GM19193 (cell line): ENCODE results near the gene MPO.

ENCODE experiments used
- POLR2A ChIP-seq: IDR thresholded peaks from 4 replicates; pipeline ENCODE4 v1.6.1; 2011; ENCODE audit not compliant: insufficient read depth, insufficient read length; ENCODE audit errors: extremely low read depth

The MPO gene

DNA sequence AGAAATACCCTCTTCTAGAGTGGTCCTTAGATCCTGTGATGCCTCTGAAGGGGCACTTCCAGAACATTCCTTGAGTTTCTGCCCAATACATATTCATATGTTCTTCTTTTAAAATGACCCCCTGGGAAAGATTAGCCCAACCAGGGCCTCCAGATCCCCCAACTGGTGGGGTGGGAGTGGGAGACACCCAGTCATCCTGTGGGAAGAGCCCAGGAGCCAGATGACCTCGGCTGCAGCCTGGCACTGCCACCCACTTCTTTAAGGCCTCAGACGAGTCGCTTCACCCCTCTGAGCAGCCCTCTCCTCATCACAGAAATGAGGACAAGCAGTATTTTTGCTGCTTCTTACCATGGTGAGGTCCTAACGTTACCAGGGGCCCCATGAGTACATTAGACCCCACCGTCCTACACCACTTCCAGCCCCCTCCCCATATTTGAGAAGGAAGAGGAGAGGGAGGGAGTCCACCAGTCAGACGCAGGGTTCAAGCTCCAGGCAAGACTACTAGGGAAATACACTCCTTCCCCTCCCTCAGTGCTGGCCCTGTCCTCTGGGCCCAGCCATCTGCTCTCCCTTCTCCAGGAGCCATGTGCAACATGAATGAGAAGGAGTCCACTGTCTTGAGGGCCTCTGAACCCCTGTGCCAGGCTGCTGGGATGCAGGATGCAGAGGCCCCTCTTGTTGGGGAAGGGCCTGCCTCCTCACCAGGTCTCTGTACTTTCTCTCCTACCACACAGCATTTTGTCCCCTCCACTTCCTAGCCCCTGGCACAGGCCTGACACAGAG, 11.8 kb downstream of the MPO start:
- no peak for TF ChIP-seq POLR2A

DNA sequence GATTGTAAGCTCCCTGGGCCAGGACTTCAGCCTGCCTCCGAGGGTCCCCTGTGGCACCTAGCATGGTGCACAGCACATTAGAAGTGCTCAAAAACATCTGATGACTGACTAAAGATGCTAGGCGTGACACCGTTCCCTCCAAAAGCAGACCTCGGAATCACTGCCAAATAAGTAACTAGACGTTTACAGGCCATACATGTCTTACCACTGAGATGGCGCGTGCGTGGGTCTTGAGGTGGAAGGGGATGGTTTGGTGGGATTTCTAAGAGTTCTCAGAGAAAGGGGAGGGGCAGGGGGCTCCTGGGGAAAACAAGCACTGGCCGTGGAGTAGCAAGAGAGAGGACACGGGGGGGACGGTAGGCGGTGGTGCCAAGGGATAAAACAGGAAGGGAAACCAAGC, 12.4 kb downstream of the MPO start:
- TF ChIP-seq POLR2A = no peak

DNA sequence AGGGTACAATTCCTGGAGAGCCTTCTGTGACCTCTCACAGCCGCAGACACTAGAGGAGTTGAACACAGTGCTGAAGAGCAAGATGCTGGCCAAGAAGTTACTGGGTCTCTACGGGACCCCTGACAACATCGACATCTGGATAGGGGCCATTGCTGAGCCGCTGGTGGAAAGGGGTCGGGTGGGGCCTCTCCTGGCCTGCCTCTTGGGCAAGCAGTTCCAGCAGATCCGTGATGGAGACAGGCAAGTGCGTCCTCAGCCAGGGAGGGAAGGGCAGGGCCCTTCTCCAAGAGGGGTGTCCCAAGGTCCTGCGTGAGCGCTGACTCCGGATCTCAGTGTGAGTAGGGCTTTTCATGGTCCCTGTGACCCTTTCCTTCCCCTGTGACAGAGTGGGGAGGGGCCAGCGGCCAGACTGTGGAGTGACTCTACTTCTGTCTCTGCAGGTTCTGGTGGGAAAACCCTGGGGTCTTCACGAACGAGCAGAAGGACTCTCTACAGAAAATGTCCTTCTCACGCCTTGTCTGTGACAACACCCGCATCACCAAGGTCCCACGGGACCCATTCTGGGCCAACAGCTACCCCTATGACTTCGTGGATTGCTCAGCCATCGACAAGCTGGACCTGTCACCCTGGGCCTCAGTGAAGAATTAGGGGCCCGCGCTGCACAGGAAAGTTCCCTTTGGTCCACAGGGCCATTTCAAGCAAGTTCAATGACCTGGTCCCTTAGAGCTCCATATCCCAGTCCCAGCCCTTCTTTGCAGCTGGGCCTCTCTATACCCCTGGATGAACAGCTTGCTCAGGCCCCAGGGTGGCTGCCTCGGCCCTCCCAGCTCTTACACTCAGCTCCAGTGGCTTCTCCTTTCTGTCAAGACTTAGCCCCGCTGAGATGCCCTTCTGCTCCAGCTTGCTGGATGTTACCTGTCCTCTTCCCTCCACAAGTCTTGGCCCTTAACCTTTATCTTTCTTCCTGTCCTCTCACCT, 13.1 kb downstream of the MPO start:
- no peak for TF ChIP-seq POLR2A

DNA sequence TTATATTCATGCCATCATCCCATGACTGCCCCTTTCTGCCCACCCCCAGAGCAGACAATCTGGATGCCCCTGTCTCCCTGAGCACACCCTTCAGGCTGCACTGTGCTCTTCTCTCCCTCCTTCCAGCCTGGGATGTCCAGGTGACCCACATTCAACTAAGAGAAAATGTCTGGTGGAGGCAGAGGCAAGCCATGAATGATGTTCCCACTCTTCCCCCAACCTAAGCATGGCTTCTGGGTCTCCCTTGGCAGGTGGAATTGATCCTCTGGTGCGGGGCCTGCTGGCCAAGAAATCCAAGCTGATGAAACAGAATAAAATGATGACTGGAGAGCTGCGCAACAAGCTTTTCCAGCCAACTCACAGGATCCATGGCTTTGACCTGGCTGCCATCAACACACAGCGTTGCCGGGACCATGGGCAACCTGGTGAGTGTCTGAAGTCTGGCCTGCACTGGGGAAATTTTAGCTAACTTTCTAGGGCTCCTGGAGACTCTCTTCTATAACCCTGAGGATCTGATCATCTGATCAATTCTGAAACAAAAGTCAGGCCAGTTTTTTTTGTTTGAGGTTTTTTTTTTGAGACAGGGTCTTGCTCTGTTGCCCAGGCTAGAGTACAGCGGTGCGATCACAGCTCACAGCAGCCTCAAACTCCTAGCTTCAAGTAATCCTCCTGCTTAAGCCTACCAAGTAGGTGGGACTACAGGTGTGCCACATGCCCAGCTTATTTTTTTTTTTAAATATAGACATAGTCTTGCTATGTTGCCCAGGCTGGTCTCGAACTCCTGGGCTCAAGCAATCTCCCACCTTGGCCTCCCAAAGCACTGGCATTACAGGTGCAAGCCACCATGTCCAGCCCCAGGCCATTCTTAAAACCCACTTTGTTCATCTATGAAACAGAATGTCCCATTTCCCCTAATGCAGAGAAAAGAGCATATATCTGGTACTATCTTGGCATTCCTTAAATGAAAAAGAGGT, 14.5 kb downstream of the MPO start:
- TF ChIP-seq POLR2A = no peak

DNA sequence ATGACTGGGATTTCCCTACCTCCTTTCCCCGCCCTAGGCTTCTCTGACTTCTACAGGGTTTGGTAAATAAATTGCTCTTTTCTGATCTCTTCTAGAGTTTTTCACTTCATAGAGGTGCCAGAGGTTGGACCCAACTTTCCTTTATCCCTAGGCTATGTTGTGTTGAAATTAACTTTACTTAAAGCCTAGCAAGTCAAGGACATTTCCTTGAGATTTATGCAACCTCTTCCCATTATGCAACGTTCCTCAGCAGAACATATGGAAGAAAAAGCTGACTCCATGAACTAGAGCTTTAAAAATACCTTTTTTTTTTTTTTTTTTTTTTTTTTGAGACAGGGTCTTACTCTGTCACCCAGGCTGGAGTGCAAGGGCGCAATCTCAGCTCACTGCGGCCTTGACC, 15.5 kb downstream of the MPO start:
- no peak for TF ChIP-seq POLR2A

DNA sequence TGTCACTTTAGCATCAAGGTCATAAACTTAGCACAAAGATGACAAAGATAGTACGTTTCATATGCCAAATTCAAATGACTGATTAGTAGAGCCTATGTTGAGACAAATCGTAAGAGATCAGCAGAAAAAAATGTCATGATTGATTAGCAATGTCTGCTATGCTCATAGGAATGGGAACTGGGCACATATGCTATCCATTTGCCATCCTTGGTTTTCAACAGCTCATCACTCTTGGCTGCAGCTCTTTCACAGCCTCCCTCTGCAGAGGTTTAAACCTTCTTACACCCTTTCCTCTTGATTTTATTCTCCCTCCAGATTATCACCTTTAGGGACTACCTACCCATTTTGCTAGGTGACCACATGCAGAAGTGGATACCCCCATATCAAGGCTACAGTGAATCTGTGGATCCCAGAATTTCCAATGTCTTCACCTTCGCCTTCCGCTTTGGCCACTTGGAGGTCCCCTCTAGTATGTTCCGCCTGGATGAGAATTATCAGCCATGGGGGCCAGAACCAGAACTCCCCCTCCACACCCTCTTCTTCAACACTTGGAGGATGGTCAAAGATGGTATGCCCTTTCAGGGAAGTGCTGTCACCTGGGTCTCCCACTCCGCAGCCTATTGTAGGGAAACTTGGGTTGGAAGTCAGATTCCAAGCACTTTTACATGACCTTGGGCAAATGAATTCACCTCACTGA, 16.2 kb downstream of the MPO start:
- no peak for TF ChIP-seq POLR2A

DNA sequence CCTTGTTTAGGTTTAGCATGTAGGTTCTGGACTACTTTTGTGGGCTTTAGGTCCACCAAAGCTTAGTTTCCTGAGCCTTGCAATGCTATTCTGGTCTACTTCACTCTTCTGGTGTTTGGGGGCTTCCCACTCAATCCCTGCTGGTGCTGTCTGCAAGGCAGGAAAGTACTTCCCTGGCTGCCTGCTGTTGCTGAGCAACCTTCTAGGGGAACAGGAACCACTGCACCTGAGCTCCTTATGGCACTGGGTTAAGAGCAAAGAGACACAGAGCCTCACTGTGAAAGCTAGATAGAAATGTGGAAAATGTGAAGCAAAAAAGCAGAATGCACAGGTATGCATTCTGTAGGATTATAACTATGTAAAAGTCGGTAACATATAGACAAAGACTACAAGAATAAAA, 17.0 kb downstream of the MPO start:
- TF ChIP-seq POLR2A = no peak

DNA sequence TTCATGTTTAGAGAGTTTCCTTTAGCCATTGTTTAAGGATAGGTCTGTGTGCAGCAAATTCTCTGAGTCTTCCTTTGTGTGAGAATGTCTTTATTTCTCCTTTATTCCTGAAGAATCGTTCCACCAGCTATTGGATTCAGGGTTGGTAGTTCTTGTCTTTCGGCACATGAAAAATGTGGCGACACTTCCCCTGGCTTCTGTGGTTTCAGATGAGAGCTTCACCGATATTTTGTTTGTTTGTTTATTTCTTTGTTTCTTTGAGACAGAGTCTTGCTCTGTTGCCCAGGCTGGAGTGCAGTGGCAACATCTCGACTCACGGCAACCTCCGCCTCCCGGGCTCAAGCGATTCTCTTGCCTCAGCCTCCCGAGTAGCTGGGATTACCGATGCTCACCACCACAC, 18.6 kb downstream of the MPO start:
- TF ChIP-seq POLR2A = no peak

DNA sequence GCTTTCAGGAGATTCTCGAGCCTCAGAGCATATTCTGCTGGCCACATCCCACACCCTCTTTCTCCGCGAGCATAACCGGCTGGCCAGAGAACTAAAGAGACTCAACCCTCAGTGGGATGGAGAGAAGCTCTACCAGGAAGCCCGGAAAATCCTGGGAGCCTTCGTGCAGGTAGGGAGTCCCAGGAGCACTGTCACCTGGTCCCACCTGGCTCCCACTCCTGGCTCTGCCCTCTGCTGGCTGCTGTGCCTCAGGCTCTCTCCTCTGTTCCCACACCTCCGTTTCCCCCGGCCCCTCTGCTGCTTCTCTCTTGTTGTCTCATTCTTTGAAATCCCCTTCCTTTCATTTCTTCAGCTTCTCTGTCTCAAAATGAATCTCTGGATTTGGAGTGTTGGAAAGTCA, 25.9 kb downstream of the MPO start:
- no peak for TF ChIP-seq POLR2A

DNA sequence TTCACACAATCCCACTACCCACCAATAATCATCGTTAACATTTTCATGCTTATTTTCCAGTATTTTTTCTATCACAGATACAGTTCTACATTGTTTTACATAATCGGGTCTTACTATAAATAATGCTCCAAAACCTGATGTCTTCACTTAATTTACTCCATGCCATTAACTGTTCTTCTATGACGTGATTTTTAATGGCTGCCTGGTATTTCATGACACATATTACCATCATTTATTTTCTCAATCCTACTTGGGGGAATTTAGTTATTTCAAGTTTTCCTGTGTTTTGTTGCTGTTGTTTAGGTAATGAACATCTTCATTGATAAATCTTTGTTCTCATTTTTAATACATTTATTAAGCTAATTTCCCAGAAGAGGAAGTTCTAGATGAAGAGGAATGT, 27.7 kb downstream of the MPO start:
- TF ChIP-seq POLR2A = no peak

DNA sequence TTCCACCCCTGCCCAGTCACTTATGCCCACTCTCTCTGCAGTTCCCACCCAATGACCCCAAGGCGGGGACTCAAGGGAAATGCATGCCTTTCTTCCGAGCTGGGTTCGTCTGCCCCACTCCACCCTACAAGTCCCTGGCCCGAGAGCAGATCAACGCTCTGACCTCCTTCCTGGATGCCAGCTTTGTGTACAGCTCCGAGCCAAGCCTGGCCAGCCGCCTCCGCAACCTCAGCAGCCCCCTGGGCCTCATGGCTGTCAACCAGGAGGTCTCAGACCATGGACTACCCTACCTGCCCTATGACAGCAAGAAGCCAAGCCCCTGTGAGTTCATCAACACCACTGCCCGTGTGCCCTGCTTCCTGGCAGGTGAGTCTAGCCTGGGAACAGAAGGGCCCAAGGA, 28.6 kb downstream of the MPO start:
- no peak for TF ChIP-seq POLR2A

DNA sequence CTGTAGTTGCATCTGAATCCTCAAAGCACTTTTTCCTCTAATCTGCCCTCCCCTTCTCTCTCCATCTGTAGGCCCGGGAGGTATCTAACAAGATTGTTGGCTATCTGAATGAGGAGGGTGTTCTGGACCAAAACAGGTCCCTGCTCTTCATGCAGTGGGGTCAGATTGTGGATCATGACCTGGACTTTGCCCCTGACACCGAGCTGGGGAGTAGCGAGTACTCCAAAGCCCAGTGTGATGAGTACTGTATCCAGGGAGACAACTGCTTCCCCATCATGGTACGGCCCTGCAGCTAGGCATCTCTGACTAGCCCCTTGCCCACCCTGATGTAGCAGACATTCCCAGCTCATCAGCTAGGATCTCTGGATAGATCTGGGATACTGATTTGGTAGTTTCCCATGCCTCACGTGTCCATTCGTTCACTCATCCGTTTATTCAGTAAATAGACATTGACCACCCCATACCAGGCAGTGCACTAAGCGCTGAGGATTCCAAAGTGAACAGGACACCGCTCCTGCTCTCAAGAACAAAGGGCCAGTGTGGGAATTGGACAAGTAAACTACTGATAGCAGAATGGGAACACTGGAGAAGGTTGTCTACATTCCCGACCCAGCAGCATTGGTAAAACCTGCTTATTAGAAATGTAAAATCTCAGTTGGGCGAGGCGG, 30.3 kb downstream of the MPO start:
- no peak for TF ChIP-seq POLR2A

DNA sequence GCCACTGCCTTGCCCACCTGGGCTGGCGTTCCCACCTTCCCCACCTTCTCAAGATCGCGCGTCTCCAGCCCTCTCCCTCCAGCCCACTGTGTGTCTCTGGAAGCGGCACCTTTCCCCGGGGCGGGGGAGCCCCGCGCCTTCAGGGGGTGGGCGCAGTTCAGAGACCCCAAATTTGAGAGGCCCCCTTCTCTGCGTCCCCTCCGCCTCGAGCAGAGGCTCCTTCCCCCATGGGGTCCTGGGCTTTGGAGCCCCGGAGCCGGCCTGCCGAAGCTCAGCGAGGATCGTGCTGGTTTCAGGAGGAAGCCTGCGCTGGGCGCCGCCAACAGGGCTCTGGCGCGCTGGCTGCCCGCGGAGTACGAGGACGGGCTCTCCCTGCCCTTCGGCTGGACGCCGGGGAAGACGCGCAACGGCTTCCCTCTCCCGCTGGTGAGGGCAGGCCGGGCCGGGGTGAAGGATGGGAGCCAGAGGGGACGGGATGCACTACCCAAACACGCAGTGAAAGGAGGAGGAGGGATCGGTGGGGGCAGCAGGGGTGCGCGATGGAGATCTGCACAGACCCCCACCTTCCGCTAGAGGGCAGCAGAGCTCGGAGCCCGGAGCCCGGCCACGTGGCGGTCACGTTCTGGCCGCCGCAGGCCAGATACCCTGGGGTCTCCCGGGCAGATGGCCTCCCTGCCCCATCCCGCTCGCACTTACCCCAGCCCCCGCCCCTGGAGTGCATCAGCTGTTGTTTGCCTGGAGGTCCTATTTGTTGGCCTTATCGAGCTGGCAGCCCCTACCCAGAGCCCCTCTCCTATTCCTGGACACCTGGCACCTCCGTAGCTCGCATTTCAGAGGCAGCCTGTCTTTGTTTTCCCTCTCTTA, 31.2 kb downstream of the MPO start:
- no peak for TF ChIP-seq POLR2A
